ENCODE results near the gene C1RL.

DNA sequence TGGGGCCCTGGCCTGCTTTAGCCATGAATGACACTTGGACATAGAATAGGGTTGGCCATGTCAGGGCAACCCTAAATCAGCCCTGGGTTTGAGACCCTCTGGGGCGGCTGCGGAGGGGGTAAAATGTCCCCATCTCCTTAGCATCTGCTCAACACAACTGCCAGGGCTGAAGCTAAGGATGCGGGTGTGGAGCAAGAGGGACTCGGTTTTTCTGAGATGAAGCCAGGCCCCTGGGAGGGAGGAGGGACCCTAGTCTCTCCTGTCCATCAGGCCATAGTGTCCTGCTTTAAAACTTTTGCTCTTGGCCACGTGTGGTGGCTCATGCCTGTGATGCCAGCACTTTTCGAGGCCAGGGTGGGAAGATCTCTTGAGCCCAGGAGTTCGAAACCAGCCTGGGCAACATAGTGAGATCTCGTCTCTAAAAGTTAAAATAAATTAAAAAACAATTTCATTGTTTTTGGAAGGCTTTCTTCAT lies 16.0 kb downstream of the C1RL start:
- TF ChIP-seq, protein P1, sequence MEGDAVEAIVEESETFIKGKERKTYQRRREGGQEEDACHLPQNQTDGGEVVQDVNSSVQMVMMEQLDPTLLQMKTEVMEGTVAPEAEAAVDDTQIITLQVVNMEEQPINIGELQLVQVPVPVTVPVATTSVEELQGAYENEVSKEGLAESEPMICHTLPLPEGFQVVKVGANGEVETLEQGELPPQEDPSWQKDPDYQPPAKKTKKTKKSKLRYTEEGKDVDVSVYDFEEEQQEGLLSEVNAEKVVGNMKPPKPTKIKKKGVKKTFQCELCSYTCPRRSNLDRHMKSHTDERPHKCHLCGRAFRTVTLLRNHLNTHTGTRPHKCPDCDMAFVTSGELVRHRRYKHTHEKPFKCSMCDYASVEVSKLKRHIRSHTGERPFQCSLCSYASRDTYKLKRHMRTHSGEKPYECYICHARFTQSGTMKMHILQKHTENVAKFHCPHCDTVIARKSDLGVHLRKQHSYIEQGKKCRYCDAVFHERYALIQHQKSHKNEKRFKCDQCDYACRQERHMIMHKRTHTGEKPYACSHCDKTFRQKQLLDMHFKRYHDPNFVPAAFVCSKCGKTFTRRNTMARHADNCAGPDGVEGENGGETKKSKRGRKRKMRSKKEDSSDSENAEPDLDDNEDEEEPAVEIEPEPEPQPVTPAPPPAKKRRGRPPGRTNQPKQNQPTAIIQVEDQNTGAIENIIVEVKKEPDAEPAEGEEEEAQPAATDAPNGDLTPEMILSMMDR (IDR thresholded peaks at IDR 0.05), result no peak
- no peak for TF ChIP-seq EZH2 (IDR thresholded peaks at IDR 0.05; ENCODE audit: borderline replicate concordance, insufficient read depth, low read depth, low read length, poor library complexity, severe bottlenecking)

All from B cell (primary cell).